Fibroblast of upper back skin (primary cell): Measurements from ENCODE around the gene CFAP119.

Experiments used
- DNase-seq: peaks from one replicate; pipeline ENCODE4 v3.0.0-alpha.2; 2013

Gene CFAP119

GRCh38 chr16:30760577-30761426 is 1.1 kb downstream of the CFAP119 start:
- DNase-seq = no peak

- no peak for DNase-seq
These were observed 1.8 kb downstream of the CFAP119 start for GRCh38 chr16:30760001-30760559.

- no peak for DNase-seq
These were observed 2.8 kb downstream of the CFAP119 start for GRCh38 chr16:30758988-30759491.

- no peak for DNase-seq
These were observed 4.5 kb downstream of the CFAP119 start for GRCh38 chr16:30757316-30757715.

GRCh38 chr16:30756781-30757100 is 5.1 kb downstream of the CFAP119 start:
- DNase-seq = no peak

- DNase-seq = no peak
These were observed 5.7 kb downstream of the CFAP119 start for GRCh38 chr16:30755955-30756780.

- no peak for DNase-seq
These were observed 8.3 kb downstream of the CFAP119 start for GRCh38 chr16:30753596-30753995.

GRCh38 chr16:30750876-30751465 is 10.9 kb downstream of the CFAP119 start:
- DNase-seq = no peak

GRCh38 chr16:30750201-30750600 is 11.7 kb downstream of the CFAP119 start:
- no peak for DNase-seq

- DNase-seq = peak; percentile 27
These were observed 13.0 kb downstream of the CFAP119 start for GRCh38 chr16:30748634-30749445.

GRCh38 chr16:30747799-30748633 is 13.8 kb downstream of the CFAP119 start, which contains the start of gene PHKG2:
Gene PHKG2 (plus strand): TSS chr16:30748425. CDS start chr16:30748821, 396 bp downstream.
- peak; percentile 99 for DNase-seq

GRCh38 chr16:30747331-30747730 is 14.5 kb downstream of the CFAP119 start:
- DNase-seq = peak; percentile 23

GRCh38 chr16:30746638-30747175 is 15.2 kb downstream of the CFAP119 start:
- no peak for DNase-seq

- no peak for DNase-seq
These were observed 16.8 kb downstream of the CFAP119 start for GRCh38 chr16:30745082-30745481.

GRCh38 chr16:30744183-30744582 is 17.7 kb downstream of the CFAP119 start:
- no peak for DNase-seq

GRCh38 chr16:30743716-30744115 is 18.1 kb downstream of the CFAP119 start:
- no peak for DNase-seq

GRCh38 chr16:30741461-30741914 is 20.4 kb downstream of the CFAP119 start:
- DNase-seq = peak; percentile 79

GRCh38 chr16:30740364-30741251 is 21.3 kb downstream of the CFAP119 start:
- peak; percentile 44 for DNase-seq
